ENCODE measurements around the gene PGM2. TPM values are rescaled to one million over a fixed set of nuclear protein-coding genes. Genes with fewer than 3 reads are reported as not detected.

Gene PGM2
- polyA plus RNA-seq, 4 donors = 26.4 to 45.3 (median 37.8) TPM

DNA sequence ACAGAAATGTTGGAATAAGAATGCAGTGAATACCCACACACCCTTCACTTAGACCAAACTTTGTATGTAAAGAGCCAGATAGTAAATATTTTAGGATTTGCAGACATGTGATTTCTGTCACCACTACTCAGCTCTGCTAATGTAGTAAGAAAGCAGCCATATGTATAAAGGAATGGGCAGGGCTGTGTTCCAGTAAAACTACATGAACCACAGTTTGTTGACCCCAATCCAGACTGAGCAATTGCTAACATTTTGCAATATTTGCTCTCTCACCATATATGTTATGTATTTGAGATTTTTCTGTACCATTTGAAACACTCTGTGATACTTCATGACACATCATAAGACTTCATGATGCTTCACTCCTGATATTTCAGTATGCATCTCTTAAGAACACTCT is 32.4 kb downstream of the PGM2 start:
- DNase-seq (ENCODE audit: low read depth in 4 of 4, low spot score in 3 of 4) = no peak

DNA sequence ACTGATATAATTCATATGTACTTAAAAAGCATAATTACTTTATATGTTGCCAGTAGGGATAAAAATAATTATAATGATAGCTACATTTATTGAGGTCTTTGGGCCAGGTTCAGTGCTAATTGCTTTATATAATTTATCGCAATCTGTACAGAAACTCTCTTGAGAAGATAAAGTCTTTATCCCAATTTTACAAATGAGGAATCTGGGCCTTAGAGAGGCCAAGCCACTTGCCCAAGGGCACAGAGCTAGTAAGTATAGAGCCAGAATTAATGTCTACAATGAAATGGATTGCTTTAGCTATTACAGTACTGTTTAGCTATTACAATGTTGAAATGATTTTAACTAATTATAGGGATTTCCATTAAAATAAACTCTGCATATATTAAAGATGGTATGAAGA is 33.8 kb downstream of the PGM2 start:
- no peak for DNase-seq (ENCODE audit: low read depth in 4 of 4, low spot score in 3 of 4)

DNA sequence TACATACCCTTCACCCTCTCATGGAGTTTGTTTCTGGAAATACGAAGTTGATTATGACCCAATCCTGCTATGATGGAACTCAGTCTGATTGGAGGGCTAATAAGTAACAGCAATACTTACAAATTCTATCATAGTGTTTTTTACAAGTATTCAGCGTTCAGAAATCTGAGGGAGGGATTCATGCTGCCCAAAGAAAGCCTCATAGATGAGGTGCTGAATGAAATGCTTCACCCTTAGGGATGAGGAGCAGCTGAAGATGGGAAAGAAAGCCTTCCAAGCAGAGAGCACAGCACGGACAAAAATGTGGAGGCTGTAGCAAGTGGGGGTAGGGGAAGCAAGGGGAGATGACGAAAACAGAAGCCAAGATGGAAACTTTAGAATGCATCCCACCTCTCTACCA is 36.5 kb downstream of the PGM2 start:
- DNase-seq (ENCODE audit: low read depth in 4 of 4, low spot score in 3 of 4) = no peak

DNA sequence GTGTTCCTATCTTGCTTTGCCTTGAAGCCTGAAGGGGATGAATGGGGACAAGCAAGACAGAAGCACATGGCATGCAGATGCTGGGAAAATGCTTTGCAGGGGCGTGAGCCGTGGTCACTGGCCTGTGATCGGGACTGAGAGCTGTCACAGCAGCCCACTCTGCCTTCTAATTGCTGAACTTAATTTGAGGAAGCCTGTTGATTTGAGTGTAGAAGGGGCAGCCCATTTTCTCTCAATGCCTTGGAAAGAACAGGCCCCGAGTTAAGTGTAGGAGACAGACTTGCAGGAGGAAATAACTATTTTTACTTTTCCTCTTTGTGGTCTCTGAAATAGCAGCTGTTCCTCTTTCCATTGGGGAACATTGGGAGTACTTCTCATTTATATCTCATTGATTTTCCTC is 38.3 kb downstream of the PGM2 start:
- DNase-seq (ENCODE audit: low read depth in 4 of 4, low spot score in 3 of 4) = no peak

DNA sequence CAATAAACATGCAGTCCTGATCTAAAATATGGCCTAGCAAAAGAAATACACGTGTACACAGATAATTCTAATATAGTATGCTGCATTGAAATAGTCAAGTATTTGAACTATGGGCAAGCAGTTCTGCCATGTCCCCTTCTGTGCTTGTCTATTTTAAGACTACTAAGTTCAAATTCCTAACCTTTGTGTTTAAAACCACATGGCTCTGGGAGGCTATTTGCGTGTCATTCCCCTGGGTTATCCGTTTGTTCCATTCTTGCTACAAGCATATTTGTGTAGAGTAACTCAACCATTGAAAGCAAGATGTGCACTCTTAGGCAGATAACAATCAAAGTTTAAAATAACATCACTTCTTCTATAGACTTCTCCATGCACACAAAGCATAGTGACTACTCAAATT is 39.0 kb downstream of the PGM2 start:
- no peak for DNase-seq (ENCODE audit: low read depth in 4 of 4, low spot score in 3 of 4)

DNA sequence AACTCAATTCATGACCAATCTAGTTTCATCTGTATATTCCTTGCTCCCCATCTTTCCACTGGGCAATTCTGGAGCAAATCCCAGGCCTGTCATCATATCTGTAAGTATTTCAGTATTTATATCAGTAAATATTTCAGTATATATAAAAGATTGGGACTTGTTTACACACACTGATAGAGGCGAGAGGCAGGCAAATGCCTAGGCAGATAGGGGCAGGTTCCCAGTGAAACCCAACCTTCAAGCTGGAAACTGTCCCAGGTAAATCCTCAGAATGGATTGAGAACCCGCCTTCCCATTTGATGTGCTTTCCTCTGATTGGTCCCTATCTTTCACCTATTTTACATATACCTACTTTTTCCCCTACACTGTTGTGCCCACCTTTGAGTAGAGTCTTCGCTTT is 40.6 kb downstream of the PGM2 start:
- DNase-seq (ENCODE audit: low read depth in 4 of 4, low spot score in 3 of 4) = no peak

DNA sequence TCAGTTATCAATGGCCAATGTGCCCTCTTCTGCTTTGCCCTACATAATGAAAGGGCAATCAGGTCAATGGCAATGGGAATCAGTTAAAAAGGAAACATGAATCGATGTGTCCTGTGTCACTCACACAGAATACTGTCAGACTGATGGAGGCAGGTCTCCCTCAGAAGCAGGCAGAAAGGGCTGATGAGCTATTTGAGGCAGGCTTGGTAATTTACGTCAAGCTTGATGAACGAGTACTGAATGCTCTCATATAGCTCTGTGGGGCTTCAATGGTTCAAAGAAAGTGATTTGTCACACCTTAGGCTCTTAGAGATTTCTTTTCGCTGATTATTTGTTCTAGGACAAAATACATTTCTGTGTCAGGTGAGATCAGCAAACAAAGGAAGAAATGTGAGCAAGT is 41.8 kb downstream of the PGM2 start:
- no peak for DNase-seq (ENCODE audit: low read depth in 4 of 4, low spot score in 3 of 4)

DNA sequence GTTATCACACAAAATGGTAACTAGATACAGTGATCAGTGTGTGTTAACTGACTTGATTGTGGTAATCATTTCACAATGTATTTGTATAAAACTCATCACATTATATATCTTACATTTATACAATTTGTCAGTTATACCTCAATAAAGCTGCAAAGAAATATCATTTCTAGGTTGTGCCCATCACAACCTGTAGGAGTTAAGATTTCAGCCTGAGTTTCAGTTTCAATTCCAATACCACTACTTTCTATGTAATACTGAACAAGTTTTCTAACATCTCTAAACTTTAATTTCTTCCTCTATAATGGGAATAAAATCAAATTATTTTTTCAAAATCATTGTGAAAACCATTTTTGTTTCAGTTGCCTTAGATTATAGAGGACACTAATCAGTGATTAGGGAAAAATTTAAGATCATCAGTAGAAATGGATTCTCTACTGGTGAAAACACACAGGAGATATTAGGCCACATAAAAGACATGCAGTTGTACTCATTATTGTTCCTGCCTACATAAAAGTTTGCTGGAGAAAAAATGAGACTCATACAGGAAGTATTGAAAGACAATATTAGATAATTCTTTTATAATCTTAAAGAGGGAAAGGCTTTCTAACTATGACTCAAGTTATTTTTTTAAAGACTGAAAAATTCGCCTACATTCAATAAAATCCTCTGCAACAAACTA is 46.0 kb downstream of the PGM2 start:
- DNase-seq (ENCODE audit: low read depth in 4 of 4, low spot score in 3 of 4) = no peak

DNA sequence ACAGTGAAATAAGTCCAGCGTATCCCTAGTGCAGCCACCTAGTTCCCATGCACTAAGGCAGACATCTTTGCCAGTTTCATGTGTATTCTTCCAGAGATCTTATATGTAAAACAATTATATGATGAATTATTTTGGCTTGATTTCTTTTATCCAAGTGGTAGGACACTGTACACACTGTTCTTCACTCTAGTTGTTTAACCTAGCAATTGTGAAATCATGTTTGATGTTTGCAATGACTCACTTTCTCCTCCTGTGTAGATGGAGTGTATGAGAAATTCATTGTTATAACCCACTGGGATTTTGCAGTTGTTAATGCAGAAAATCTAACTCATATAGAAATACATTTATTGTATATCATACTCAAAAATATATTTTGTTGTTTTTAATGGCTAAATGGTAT is 46.9 kb downstream of the PGM2 start:
- DNase-seq (ENCODE audit: low read depth in 4 of 4, low spot score in 3 of 4) = no peak

DNA sequence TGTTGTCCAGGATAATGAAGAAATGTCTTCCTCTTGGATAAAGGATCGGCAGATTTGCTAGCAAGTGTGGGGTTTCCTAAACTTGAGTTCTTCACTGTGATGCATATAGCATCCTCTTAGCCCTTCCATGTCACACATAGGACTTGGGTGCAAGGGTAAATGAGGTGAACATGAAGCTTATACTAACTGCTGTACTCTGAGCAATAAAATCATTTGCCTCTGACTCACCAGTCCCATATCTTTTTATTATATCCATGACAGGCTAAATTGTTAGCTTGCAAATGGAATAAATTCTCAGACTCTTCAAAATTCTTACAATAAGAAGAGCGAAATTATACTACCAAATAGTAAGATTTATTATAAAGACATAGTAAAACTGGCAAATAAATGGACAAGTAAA is 49.7 kb downstream of the PGM2 start:
- DNase-seq (ENCODE audit: low read depth in 4 of 4, low spot score in 3 of 4) = no peak

DNA sequence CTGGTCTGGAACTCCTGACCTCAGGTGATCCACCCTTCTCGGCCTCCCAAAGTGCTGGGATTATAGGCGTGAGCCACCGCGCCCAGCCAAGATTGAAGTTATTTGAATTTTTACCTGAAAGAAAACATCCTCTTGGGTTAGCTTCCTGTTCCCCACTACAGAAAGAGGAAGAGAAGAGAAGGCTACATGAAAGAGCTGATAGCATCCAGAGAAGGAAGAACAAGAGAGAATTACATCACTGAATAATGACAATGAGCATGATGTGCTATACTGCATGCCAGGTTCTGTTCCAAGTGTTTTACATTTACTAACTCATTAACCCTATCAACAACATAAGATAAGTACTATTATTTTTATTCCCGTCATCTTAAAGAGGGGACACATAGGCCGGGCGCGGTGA is 52.9 kb downstream of the PGM2 start:
- no peak for DNase-seq (ENCODE audit: low read depth in 4 of 4, low spot score in 3 of 4)

DNA sequence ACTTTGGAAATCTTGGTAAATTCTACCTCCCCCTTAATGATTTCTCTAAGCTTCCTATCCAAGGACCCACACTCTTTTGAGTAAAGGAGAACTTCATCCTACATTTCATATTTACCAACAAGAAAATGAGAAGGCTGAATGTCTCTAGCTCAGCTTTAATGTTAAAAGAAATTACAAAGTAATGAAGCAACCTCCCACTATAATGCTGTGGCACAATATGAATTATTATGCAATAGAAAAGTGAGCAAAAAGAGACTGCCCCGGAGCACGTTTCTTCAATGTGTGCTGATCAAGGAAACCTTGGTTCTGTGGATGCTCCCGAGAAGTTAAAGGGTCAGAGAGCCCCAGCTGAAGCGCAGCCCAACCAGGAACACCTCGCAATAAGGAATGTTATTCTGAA is 55.3 kb downstream of the PGM2 start:
- no peak for DNase-seq (ENCODE audit: low read depth in 4 of 4, low spot score in 3 of 4)

DNA sequence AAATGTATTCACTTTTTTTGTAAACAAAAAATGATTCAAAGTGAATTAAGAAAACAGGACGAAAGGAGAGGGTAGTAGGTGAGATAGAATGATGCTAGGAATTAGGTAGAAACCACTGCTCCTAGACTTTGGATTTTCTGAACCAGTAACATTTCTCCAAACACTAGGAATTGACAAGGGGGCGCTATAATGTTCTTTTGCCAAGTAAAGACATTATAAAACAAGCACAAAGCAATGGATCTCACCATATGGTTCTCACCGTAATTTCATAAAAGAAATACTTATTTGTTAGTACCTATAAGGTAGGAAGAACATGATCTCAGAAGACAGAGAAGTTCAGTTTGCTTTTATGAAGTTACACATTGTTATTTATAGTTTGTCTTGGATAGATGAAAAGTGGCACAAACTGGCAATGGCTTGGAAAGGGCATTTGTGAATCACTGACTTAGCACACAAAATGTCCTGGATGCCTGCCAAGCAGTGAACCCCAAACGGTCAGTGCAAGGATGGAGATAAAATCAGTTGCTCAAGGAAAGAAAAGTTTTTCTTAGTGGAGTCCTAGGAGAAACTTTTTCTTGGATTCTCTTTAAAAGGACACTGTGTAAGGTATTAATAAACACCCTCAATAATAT is 56.3 kb downstream of the PGM2 start:
- DNase-seq (ENCODE audit: low read depth in 4 of 4, low spot score in 3 of 4) = no peak

DNA sequence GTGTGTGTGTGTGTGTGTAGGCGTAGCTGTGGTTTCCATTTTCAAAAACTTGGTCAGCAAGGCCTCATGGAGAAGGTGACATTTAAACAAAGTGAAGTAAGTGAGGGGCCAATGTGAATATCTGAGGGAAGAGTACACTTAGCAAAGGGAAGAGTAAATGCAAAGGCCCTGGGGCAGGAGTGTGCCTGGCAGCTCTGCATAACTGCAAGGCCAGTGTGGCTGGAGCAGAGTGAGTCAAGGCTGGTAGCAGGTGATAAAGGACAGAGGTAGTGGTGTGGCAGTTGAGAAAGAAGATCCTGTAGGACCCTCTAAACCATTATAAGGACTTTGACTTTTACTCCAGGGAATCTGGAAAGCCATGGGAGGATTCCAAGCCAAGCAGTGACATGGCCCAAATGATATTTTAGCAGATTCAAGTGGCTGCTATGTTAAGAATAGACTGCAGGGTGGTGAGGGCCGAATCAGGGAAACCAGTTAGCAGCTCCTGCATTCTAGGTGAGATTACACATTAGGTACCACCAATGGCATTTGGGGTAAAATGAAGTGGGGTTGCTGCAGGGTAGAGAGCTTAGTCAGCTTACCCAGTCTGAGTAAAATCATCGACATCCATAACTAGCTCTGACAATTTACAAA is 58.5 kb downstream of the PGM2 start:
- no peak for DNase-seq (ENCODE audit: low read depth in 4 of 4, low spot score in 3 of 4)

DNA sequence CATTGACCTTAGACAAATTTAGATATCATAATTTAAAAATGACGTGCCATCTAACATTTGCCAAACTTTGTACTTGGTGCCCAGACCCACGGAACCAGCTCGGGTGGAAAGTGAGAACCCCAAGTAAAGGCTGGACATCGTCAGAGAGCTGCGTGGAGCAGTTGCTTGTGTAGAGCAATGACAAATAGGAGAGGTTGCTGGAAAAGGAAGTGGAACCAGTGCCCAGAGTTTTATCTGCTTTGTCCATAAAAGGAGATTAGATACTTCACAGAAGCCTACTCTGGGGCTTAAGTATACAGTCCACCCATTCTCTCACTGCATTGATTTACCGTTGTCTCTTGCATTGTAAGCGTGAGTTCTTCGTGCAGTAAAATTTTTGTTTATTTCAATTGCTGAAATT is 59.0 kb downstream of the PGM2 start:
- no peak for DNase-seq (ENCODE audit: low read depth in 4 of 4, low spot score in 3 of 4)

DNA sequence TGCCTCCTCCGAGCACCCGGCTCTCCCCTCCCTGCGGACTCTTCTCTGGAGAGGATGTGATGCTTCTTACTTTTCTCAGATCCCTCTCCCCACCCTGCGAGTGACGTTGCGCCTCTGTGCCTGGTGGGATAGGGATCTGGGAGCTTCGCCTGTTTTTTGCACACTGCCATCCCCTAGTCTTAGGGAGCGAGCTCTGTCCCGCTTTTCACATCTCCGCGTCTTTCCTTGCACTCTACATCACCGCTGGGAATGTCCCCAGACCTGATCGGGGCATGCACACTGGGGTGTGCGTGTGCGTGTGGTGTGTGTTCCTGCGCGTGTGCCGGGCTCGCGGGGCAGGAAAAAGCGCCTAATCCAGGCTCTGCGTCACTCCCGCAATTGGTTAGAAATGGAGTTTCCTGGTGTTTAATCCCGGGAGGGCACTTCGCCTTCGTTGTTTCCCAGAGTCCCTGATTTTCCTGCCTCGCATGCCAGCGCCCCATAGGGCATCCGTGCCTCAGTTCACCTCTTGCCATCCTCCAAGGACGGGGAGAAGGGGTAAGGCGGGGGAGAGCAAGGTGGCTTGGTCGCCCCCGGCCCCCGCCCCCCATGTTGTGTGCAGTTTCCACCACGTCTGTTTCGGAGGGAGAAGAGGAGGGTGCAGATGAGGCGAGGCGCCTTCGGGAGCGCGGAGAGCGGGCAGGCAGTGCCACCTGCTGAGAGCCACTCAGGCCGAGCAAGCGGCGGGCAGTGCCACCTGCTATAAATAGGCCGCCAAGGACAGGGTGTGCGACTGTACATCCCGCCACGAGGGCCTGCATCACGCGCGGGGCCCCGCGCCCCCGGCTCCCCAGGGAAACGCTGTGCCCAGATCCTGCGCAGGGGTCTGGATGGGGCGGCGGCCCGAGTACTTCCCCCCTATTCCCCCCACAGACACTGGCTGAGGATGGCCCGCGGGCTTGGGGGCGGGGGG is 63.6 kb downstream of the PGM2 start:
- peak in 1 of 4 donors; percentile 31 for DNase-seq (ENCODE audit: low read depth in 4 of 4, low spot score in 3 of 4)

DNA sequence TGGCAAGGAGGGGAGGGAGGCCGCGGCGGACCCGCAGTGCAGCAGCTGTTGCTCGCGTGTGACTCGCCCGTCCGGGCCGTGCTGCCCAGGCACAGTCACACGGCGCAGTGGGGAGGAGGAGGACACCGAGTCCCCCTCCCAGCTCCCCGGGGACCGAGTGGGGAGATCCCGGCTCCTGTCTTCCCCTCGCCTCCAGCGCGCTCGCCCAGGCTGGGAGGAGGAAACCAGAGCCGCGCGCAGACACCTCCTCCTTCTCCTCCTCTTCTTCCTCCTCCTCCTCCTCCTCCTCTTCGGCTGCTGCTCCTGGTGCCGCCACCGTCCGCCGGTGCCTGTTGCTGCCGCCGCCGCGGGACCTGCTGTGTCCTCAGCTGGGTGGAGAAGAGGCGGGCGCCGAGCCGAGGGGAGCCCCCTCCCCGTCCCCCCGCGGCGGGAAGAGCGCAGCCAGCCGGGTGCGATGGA is 64.3 kb downstream of the PGM2 start, which contains the start of gene TBC1D1:
Gene TBC1D1, plus strand, starts transcription at position 284 of the 459 bp plus-strand sequence. CDS start 11,012 bp downstream, outside the sequence.
- DNase-seq (ENCODE audit: low read depth in 4 of 4, low spot score in 3 of 4) = no peak

DNA sequence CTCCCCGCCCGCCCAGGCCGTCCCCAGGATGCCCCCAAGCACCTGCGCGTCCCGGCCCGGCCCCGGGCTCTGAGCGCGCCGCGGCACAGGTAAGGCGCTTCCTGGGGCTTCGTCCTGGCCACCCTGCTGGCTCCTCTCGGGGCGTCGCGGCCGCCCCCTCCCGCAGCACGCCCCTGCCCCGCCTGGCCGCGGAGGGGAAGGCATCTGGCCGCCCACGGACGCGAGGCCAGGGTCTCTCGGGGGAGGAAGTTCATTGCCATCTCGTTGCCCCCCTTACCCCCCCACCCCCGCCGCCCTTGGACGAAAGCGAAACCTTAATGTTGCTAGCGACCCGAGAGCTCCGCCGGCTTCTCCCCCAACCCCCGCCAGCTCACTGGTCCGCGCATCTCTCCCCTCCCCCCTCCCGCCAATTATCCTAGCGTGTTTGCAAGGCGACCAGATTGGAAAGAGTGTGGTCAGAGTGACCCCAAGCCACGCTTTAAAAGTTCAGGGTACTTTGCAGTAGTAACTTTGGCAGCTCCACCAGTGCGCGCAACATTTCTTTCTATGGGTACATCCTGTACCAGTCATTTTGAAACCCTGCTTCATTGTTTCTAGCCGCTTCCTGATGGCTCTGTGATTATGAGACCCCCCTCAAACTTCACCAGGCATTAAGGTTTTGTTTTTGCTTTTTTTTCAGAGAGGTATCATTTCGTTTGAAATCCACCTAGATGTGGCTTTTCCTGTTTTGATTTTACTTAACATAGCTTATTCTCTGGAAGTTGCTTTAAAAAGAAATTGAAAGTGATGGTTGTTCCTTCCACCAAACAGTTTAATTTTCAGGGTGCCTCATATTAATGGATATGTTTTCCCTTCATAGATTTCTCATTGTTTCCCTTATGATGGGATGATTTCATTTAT is 65.0 kb downstream of the PGM2 start:
- no peak for DNase-seq (ENCODE audit: low read depth in 4 of 4, low spot score in 3 of 4)

DNA sequence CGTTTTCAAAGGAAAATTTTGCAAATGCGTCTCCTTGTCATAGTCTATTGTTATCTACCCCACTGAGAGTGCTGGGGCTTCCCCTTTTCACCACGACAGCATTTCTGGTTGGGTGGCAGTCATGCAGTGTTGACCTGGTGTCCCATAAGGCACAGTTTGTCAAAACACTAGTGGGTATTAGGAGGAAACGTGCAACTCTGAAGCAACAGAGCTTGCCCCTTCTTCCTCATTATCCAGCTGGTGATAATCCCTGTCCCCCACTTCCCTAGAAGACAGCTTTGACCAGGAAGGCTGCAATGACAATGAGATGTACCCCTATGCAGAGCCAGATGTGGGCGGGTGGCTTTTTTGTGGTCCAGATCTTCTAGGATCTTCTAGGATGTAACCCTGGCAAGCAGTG is 66.2 kb downstream of the PGM2 start:
- no peak for DNase-seq (ENCODE audit: low read depth in 4 of 4, low spot score in 3 of 4)

DNA sequence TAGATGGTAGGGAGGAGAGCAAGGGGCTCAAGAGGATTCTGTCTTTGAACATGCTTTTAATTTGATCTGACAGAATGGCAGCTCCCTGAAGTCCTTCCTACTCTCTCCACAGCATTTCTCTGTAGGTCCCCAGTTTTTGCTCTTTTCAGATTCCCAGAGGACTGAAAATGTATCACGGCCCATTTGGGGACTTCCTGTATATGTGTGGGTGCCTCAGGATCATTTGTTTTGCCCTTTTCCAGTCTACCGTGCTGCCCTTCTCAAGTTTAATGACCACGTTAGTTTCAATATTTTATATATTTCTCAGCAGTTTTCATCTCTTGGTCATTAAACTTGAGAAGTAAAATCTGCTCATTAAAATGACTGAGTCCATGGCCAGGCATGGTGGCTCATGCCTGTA is 66.7 kb downstream of the PGM2 start:
- no peak for DNase-seq (ENCODE audit: low read depth in 4 of 4, low spot score in 3 of 4)
